Thymus (tissue), 11 donors: ENCODE data around the gene CTSL. TPM values are rescaled to one million over a fixed set of nuclear protein-coding genes. Genes with fewer than 3 reads are reported as not detected.
"Not testable (repeated sequence)": the region's sequence is repeated elsewhere in the genome, so short reads cannot be mapped to it uniquely, and the experiment has no call there.

Experiments used
- DNase-seq, 9 donors: peaks; one replicate each; pipeline ENCODE4 v3.0.0-alpha.2; 2013; ENCODE audit warnings: low spot score in 9 of 9, low read depth in 6 of 9, missing footprints in 1 of 9
- H3K27ac ChIP-seq, 2 donors: one replicate each; pipeline ENCODE4 v1.5.1; 2013; ENCODE audit warnings: control low read depth in 1 of 2, low read depth in 1 of 2, low read length in 1 of 2, mild to moderate bottlenecking in 1 of 2, moderate library complexity in 1 of 2
- H3K27me3 ChIP-seq, 2 donors: one replicate each; pipeline ENCODE4 v1.5.1; 2013; ENCODE audit warnings: low read length in 1 of 2; ENCODE audit not compliant: control insufficient read depth in 2 of 2, insufficient read depth in 1 of 2
- H3K36me3 ChIP-seq, 2 donors: one replicate each; pipeline ENCODE4 v1.5.1; 2013; ENCODE audit warnings: low read length in 1 of 2, mild to moderate bottlenecking in 1 of 2, moderate library complexity in 1 of 2; ENCODE audit not compliant: control insufficient read depth in 2 of 2, insufficient read depth in 2 of 2
- H3K4me1 ChIP-seq, 2 donors: one replicate each; pipeline ENCODE4 v1.5.1; 2013; ENCODE audit warnings: low read length in 2 of 2; ENCODE audit not compliant: control insufficient read depth in 2 of 2, insufficient read depth in 2 of 2
- H3K4me3 ChIP-seq, 2 donors: one replicate each; pipeline ENCODE4 v1.5.1; 2013; ENCODE audit warnings: low read length in 2 of 2, control low read depth in 1 of 2, mild to moderate bottlenecking in 1 of 2
- H3K9me3 ChIP-seq, 2 donors: one replicate each; pipeline ENCODE4 v1.5.1; 2013; ENCODE audit warnings: low read length in 1 of 2, mild to moderate bottlenecking in 1 of 2; ENCODE audit not compliant: control insufficient read depth in 2 of 2, insufficient read depth in 1 of 2
- WGBS: extraction: QIAGEN DNeasy Blood & Tissue Kit; methylation state at CpG from one replicate; pipeline ENCODE4 v1.1.7; 2013; 5-methylcytosine and 5-hydroxymethylcytosine counted together
- polyA plus RNA-seq: library from polyadenylated mRNA; stranded (reverse); fragments of 200-250 nt; gene quantifications from one replicate; pipeline ENCODE4 v1.2.3, GENCODE V29; 2013
- total RNA-seq: library from RNA; stranded (reverse); fragments of 120-200 nt; gene quantifications from one replicate; pipeline ENCODE4 v1.2.4, GENCODE V29; 2013
- donor health status: healthy.

Gene CTSL
- total and polyA plus RNA-seq, 2 donors = 117 to 264 TPM

DNA sequence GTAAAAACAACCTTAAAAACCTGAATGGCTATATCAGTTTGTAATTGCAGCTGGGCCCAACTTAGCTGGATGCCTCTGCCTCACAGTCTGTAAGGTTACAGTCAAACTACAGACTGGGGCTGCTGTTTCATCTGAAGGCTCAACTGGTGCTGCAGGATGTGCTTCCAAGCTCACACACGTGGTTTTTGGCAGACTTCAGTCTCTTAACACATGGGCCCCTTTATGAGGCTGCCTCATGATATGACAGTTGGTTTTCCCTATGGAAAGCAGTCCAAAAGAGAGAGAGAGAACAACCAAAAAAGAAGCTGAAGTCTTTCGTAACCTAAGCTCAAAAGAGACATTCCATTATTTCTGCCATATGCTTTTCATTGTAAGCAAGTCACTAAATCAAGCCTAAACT, 27.4 kb downstream of the CTSL start:
- no peaks in the 10 kb centered on the region for H3K36me3 ChIP-seq
- H3K4me1 ChIP-seq = no peaks in the 10 kb centered on the region
- H3K4me3 ChIP-seq = no peak overlapping the region
- 82% methylated on average over 2 of the region's 2 CpGs for WGBS
- peaks cover 0 to 2% of the 10 kb centered on the region in 2 donors for H3K27me3 ChIP-seq
- no peaks in the 10 kb centered on the region for H3K9me3 ChIP-seq
- no peak for DNase-seq
- no peak overlapping the region for H3K27ac ChIP-seq

DNA sequence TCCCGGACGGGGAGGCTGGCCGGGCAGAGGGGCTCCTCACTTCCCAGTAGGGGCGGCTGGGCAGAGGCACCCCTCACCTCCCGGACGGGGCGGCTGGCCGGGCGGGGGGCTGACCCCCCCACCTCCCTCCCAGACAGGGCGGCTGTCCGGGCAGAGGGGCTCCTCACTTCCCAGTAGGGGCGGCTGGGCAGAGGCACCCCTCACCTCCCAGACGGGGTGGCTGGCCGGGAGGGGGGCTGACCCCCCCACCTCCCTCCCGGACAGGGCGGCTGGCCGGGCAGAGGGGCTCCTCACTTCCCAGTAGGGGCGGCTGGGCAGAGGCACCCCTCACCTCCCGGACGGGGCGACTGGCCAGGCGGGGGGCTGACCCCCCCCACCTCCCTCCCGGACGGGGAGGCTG, 32.4 kb downstream of the CTSL start:
- H3K4me3 ChIP-seq, H3K9me3 ChIP-seq, DNase-seq, H3K27me3 ChIP-seq, H3K27ac ChIP-seq, H3K36me3 ChIP-seq, H3K4me1 ChIP-seq: not testable (repeated sequence)
- WGBS = 98% methylated on average over 21 of the region's 24 CpGs

DNA sequence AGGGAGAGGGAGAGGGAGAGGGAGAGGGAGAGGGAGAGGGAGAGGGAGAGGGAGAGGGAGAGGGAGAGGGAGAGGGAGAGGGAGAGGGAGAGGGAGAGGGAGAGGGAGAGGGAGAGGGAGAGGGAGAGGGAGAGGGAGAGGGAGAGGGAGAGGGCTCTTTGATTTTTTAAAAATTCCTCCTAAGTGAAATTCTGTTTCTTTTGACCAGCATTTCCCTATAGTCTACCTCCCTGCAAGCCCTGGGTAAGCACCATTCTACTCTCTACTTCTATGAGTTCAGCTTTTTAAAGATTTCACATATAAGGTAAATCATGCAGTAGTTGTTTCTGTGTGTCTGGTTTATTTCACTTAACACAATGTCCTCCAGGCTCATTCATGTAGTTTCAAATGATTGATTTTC, 34.1 kb downstream of the CTSL start:
- not testable (repeated sequence) for H3K9me3 ChIP-seq, DNase-seq, H3K4me1 ChIP-seq, H3K27me3 ChIP-seq, H3K4me3 ChIP-seq, H3K27ac ChIP-seq, H3K36me3 ChIP-seq

DNA sequence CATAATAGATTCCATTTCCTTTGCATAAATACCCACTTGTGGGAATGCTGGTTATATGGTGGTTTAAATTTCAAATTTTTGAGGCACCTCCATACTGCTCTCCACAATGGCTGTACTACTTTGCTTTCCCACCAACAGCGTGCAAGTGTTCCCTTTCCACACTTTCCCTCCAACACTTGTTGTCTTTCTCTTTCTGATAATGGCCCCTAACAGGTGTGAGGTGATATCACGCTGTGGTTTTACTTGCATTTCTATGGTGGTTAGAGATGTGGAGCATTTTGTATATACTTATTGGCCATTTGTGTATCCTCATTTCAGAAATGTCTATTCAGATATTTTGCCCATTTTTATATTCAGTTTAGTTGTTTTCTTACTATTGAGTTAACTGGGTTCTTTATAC, 34.6 kb downstream of the CTSL start:
- Histone ChIP-seq H3K9me3 (no peaks in the 10 kb centered on the region), H3K4me3 (no peak overlapping the region), H3K27ac (no peak overlapping the region), H3K4me1 (peaks cover 0 to 3% of the 10 kb centered on the region in 2 donors), H3K27me3 (no peaks in the 10 kb centered on the region), H3K36me3 (no peaks in the 10 kb centered on the region)
- no peak for DNase-seq
- 94% methylated on average over 2 of the region's 2 CpGs for WGBS

DNA sequence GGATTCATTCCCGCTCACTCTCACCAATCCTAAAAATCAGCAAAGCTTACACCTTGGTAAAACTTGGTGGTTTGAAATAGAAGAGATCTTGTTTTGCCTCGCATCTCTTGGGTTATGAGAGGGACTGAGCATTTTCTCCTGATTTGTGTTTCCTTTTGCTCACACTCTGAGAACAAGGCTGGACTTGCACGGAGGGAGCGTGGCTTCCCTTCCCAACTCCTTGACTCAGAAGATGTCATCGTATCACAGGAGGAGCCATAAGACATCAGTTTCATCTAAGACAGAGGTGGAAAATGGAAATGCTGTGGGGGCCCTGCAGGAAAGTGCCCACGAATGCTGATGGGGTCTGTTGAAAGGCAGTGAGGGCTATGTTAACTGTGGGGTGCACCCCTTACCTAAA, 37.4 kb downstream of the CTSL start:
- DNase-seq = no peak
- no peaks in the 10 kb centered on the region for H3K9me3 ChIP-seq
- no peak overlapping the region for H3K4me3 ChIP-seq
- H3K36me3 ChIP-seq = no peaks in the 10 kb centered on the region
- no peak overlapping the region for H3K27ac ChIP-seq
- 87% methylated on average over 6 of the region's 6 CpGs for WGBS
- no peaks in the 10 kb centered on the region for H3K27me3 ChIP-seq
- H3K4me1 ChIP-seq = peaks cover 0 to 3% of the 10 kb centered on the region in 2 donors

DNA sequence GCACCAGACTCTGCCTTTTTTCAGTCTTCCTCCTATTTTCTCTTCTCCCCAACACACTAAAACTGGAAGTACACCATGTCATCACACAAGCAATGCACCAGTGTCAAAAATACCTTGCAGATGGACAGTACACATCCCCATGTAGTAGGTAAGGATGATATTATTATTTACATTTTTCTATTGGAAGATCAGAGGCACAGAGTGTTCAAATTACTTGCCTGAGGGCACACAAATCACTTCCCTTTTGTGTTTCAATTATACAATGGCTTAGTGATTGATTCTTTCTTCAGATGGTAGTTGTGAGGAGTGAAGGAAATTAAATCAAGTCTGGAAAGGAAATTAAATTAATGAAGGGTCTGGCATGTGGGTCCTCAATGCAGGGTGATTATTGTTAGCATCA, 39.6 kb downstream of the CTSL start:
- no peak for DNase-seq
- no peaks in the 10 kb centered on the region for H3K9me3 ChIP-seq
- H3K36me3 ChIP-seq = no peaks in the 10 kb centered on the region
- H3K27me3 ChIP-seq = peaks cover 2 to 10% of the 10 kb centered on the region in 2 donors
- peaks cover 0 to 3% of the 10 kb centered on the region in 2 donors for H3K4me1 ChIP-seq
- no peak overlapping the region for H3K4me3 ChIP-seq
- no peak overlapping the region for H3K27ac ChIP-seq

DNA sequence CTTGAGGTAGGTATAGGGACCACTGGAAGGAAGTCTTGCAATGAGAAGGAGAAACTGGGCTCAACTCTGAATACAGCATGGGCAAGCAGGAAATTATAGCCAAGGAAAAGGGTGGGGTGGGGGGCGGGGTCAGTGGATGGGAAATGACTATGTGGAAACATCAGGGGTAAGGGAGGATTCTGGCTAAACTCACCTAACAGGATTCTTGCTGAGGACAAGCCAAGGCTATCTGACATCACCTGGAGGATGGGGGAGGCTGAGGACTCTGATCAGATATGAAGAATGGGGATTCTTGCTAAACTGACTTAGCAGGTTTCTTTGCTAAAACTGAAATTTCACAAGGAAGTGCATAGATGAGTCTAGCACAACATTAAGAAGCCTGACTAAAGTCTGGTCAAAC, 40.8 kb downstream of the CTSL start:
- Histone ChIP-seq H3K4me1 (peaks cover 0 to 3% of the 10 kb centered on the region in 2 donors), H3K36me3 (no peaks in the 10 kb centered on the region), H3K4me3 (no peak overlapping the region), H3K27me3 (peaks cover 6 to 22% of the 10 kb centered on the region in 2 donors), H3K27ac (no peak overlapping the region), H3K9me3 (peaks cover 0 to 2% of the 10 kb centered on the region in 2 donors)
- no peak for DNase-seq
- 36% methylated on average over 1 of the region's 1 CpG for WGBS

DNA sequence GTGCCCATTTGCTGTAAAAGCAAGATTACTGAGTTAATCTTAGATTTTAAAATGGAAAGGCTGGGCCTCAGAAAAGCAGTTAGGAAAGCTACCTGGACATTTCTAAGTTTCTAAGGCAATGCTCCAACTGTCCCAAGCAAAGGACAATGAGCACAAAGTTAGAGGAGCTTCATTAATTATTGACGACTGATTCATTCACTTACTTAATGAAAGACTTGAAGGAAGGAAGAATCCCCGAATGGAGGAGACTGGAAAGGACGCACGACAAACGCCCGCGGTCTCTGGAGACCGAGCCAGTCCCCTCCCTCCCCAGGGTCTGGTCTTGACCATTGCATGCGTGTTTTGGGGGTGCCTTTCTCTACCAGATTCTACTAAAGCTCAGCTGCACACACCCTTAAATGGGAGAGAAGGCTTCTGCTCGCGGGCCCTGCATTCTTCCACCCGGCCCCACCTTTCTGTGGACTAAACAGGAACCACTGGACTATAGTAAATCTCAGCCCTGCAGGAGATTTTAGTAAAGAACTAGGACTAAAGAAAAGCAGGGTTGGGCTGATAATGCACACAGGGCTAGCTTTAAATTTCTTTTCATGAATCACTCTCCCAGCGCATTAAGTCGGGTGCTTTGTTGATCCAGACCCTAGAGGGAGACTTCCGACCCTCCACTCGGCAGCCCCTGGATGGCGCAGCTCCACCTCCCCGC, 44.8 kb downstream of the CTSL start:
- Histone ChIP-seq H3K36me3 (no peaks in the 10 kb centered on the region), H3K27me3 (peaks cover 6 to 29% of the 10 kb centered on the region in 2 donors), H3K4me1 (no peaks in the 10 kb centered on the region), H3K4me3 (no peak overlapping the region), H3K9me3 (peaks cover 0 to 2% of the 10 kb centered on the region in 2 donors), H3K27ac (no peak overlapping the region)
- 60% methylated on average over 18 of the region's 18 CpGs for WGBS
- DNase-seq = no peak

DNA sequence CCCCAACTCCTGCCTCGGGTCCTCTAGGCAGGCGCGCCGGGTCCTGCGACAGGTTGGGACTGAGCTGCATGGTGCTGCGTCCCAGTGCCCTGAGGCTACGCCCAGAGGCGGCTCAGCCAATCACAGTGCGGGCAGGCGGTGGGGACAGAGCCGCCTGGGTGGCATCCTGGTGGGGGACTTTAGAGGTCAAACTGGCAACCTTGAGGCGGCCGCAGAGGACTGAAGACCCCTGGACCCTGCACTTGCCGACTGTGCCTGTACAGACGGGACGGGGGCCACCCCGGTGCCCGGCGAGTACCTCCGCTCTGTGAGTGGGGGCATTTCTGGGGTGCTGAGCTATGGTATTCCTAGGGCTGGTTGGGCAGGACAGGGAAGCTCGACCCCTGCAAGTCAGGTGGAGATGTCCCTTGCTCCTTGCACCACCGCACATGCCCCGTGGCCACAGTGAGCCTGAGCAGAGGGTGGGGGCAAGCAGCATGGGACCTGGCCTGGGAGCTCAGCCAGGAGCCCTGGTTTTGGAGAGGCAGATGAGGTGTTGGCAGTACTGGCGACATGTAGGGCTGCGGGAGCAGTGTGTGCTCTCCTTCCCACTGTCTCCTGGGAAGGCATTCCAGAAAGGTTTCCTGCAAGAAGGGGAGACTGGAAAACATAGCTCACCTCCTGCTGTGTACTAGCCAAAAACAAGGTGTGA, 45.5 kb downstream of the CTSL start:
- H3K36me3 ChIP-seq = no peaks in the 10 kb centered on the region
- peaks cover 6 to 29% of the 10 kb centered on the region in 2 donors for H3K27me3 ChIP-seq
- DNase-seq = no peak
- H3K9me3 ChIP-seq = peaks cover 0 to 2% of the 10 kb centered on the region in 2 donors
- H3K27ac ChIP-seq = no peak overlapping the region
- 65% methylated on average over 25 of the region's 25 CpGs for WGBS
- no peaks in the 10 kb centered on the region for H3K4me1 ChIP-seq
- no peak overlapping the region for H3K4me3 ChIP-seq
